ENCODE measurements around the gene ENPP3. TPM values are rescaled to one million over a fixed set of nuclear protein-coding genes. Genes with fewer than 3 reads are reported as not detected.

The ENPP3 gene
- polyA plus RNA-seq, 1 experiment = 0.14 TPM

DNA sequence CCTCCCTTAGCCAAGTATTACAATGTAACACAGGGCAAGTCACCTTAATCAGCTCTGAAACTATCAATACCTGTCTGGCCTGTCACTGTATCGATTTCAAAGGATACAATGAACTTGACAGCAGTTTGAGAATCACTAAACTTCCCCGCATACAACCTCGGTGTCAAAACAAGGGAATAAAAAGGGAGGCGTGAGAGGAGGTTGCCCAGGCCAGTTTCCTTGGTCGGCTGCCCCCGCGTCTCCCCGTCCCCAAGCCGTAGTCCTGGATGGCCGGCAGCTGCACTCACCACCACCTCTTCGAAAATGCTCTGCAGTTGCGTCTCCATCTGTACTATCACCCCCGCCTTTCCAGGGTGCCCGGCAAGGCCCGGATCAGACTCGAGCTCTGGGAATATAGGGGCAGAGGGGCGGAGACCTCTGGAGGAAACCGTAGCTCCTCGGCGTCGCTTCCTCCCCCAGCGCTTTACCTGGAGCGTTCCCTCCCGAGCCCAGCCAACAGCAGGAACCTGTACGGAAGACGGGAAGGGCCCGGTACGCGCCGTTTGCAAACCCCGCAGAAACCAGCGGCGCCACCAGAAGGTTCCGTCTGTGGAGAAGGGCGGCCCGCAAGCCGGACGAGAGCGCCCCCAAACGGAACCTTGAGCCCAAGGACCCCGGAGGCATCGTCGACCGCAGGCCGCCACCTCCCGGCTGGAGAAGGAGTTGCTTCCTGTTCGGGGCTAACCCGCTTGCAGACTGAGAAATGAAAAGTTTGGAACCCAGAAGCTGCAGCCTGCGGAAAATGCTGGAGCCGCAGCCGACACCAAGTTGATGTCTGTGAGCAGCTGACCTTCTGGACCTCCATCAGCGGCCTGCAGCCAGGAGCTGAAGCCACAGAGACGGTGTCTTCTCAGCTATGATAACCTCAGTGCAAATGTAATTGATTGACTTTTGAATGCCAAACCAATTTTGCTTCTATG, 9.1 kb upstream of the ENPP3 start, which contains the start of gene MED23:
Gene MED23 (minus strand): TSS at position 519 of the 959 bp plus-strand sequence. CDS start 193 bp downstream, at position 326.
- H3K27ac ChIP-seq (ENCODE audit: low read depth, low read length) = peak within 1 kb of the TSS; percentile 41
- CTCF ChIA-PET = interaction anchor here (0.5 to 3.8 kb wide), 47 partner anchors 9 to 1737 kb away, joined by 3 to 61 read pairs (median 4); partner anchors contain the start of genes ENPP3 and SLC18B1
- POLR2A ChIA-PET = interaction anchor here (0.6 to 1.5 kb wide), 4 partner anchors 8 to 725 kb away, joined by 3 to 8 read pairs (median 6); no protein-coding TSS in a partner anchor
- H3K27me3 ChIP-seq (ENCODE audit: control insufficient read depth, insufficient read depth, low read length) = peaks cover 3% of the 10 kb centered on the region
- peak within 1 kb of the TSS; percentile 86 for H3K4me3 ChIP-seq (ENCODE audit: low read depth, low read length)
- DNase-seq (ENCODE audit: low read depth, low spot score) = peak; percentile 91
- TF ChIP-seq, protein P1, sequence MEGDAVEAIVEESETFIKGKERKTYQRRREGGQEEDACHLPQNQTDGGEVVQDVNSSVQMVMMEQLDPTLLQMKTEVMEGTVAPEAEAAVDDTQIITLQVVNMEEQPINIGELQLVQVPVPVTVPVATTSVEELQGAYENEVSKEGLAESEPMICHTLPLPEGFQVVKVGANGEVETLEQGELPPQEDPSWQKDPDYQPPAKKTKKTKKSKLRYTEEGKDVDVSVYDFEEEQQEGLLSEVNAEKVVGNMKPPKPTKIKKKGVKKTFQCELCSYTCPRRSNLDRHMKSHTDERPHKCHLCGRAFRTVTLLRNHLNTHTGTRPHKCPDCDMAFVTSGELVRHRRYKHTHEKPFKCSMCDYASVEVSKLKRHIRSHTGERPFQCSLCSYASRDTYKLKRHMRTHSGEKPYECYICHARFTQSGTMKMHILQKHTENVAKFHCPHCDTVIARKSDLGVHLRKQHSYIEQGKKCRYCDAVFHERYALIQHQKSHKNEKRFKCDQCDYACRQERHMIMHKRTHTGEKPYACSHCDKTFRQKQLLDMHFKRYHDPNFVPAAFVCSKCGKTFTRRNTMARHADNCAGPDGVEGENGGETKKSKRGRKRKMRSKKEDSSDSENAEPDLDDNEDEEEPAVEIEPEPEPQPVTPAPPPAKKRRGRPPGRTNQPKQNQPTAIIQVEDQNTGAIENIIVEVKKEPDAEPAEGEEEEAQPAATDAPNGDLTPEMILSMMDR (IDR thresholded peaks at IDR 0.05; ENCODE audit: low read depth, low read length) = peak; percentile 100
- H3K9me3 ChIP-seq (ENCODE audit: control insufficient read depth, insufficient read depth, low read length) = no peaks in the 10 kb centered on the region

DNA sequence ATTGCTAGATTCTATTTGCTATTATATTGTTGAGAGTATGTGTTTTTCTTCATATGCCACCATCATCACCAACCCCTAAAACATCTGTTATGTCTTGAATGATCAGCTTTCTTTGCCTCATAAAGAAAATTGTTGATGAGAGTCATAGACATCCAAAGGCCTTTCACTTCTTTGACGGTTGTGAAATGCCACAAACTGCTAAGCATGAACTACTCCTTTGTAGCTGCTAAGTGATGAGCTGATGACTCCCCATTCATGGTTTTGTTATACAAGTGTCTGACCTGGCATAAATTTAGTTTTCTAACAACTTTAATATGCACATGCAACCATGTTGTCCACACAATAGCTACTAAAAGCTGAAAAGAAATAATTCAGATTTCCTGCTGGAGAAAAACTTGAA, 8.4 kb upstream of the ENPP3 start:
- Histone ChIP-seq H3K27me3 (ENCODE audit: control insufficient read depth, insufficient read depth, low read length) (peaks cover 3% of the 10 kb centered on the region), H3K9me3 (ENCODE audit: control insufficient read depth, insufficient read depth, low read length) (no peaks in the 10 kb centered on the region), H3K4me3 (ENCODE audit: low read depth, low read length) (no peak overlapping the region), H3K27ac (ENCODE audit: low read depth, low read length) (no peak overlapping the region)
- DNase-seq (ENCODE audit: low read depth, low spot score) = no peak
- TF ChIP-seq, protein P1 (IDR thresholded peaks at IDR 0.05; ENCODE audit: low read depth, low read length) = no peak
- ChIA-PET CTCF (interaction anchor here (0.5 to 3.8 kb wide), 38 partner anchors 9 to 1170 kb away, joined by 3 to 61 read pairs (median 6); partner anchors contain the start of genes ENPP3 and SLC18B1), POLR2A (interaction anchor here (0.6 to 1.5 kb wide), 4 partner anchors 9 to 726 kb away, joined by 3 to 8 read pairs (median 6); no protein-coding TSS in a partner anchor)

DNA sequence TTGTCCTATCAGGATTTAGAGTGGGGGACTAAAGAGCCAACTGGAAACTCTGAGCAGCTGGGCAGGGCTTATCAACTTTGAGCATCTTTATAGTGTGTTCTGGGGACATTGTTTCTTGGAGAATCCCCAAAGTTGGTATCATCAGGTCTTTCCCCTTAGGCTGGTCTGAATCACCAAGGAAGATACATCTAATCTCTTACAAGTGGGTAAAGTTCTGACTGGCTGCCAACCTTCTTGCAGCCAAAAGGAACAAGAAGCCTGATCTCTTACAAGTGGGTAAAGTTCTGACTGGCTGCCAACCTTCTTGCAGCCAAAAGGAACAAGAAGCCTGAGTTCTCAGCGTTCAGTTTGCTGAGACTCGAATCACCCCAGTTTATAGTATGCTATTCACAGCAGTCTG, 7.5 kb upstream of the ENPP3 start:
- ChIA-PET POLR2A (no interaction called here), CTCF (interaction anchor here (1.3 to 3.8 kb wide), 3 partner anchors 9 to 446 kb away, joined by 3 to 61 read pairs (median 5); partner anchors contain the start of gene ENPP3)
- Histone ChIP-seq H3K9me3 (ENCODE audit: control insufficient read depth, insufficient read depth, low read length) (no peaks in the 10 kb centered on the region), H3K27me3 (ENCODE audit: control insufficient read depth, insufficient read depth, low read length) (peaks cover 6% of the 10 kb centered on the region), H3K4me3 (ENCODE audit: low read depth, low read length) (no peak overlapping the region), H3K27ac (ENCODE audit: low read depth, low read length) (no peak overlapping the region)
- no peak for DNase-seq (ENCODE audit: low read depth, low spot score)
- TF ChIP-seq, protein P1 (IDR thresholded peaks at IDR 0.05; ENCODE audit: low read depth, low read length) = no peak

DNA sequence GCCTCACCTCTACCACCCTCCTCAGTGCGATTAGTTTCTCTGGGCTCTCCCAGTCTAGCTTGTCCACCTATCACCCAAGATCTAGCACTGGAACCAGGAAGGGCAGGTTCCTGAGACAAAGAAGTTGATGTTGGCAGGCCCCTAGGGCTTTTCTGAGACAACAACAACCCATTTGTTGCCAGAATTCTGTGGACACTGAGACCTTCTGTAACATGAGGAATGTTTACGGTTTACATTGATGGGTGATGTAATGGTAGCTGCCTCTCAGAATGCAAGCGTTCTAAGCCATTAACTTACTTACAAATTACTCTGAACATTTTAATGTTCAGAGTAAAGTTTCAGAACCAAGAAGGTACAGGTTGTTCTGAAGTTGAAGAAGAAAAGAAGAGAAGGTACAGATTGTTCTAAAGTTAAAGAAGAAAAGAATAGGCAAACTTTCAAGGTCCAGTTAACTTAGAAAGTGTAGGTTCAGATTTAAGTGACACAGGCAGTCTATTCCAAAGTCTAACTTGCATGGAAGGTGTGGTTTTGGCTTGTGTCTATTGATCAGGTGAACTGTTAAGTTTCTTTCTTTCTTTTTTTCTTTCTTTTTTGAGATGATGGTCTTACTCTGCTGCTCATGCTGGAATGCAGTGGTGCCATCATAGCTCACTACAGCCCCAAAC, 5.3 kb upstream of the ENPP3 start:
- Histone ChIP-seq H3K27ac (ENCODE audit: low read depth, low read length) (no peak overlapping the region), H3K4me3 (ENCODE audit: low read depth, low read length) (no peak overlapping the region), H3K9me3 (ENCODE audit: control insufficient read depth, insufficient read depth, low read length) (no peaks in the 10 kb centered on the region), H3K27me3 (ENCODE audit: control insufficient read depth, insufficient read depth, low read length) (peaks cover 6% of the 10 kb centered on the region)
- TF ChIP-seq, protein P1 (IDR thresholded peaks at IDR 0.05; ENCODE audit: low read depth, low read length) = no peak
- CTCF ChIA-PET = interaction anchor here (1.1 kb wide), 1 partner anchor 278 kb away, joined by 3 read pairs; no protein-coding TSS in a partner anchor
- POLR2A ChIA-PET = no interaction called here
- DNase-seq (ENCODE audit: low read depth, low spot score) = no peak
